ENCODE data around the gene DEPDC5. TPM values are rescaled to one million over a fixed set of nuclear protein-coding genes. Genes with fewer than 3 reads are reported as not detected.

Gene DEPDC5
- total RNA-seq, 1 donor from 2014 or later = 28.7 TPM

DNA sequence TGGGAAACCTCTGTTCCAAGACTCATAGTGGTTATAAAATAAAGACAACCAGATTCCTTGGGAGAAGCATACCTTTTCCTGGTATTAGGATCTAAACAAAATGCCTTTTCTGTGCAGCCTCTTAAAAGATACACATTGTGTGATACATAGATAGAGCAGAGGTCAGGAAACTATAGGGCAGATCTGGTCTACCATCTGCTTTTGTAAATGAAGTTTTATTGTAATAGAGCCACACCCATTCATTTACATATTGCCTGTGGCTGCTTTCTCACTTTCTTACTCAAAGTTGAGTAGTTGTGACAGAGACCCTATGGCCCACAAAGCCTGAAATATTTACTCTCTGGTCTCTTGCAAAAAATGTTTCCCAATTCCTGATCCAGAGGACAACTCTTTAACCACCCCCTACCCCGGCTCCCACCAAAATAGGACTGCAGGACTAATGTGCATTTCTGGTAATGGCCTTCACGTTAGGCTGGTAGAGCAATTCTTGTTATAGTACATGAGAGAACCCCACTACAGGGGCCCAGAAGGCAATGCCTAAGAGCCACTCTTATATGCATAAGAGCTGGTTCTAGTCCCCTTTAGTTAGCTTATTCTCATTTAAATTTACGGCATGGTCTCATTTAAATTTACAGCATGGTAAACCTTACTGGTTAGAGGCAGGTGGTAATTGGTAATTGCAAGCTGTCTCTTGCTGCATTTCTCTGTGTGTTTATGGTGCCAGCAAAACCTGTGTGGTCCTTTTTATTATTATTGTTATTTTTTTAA, 113.8 kb downstream of the DEPDC5 start:
- TF ChIP-seq, protein P1, sequence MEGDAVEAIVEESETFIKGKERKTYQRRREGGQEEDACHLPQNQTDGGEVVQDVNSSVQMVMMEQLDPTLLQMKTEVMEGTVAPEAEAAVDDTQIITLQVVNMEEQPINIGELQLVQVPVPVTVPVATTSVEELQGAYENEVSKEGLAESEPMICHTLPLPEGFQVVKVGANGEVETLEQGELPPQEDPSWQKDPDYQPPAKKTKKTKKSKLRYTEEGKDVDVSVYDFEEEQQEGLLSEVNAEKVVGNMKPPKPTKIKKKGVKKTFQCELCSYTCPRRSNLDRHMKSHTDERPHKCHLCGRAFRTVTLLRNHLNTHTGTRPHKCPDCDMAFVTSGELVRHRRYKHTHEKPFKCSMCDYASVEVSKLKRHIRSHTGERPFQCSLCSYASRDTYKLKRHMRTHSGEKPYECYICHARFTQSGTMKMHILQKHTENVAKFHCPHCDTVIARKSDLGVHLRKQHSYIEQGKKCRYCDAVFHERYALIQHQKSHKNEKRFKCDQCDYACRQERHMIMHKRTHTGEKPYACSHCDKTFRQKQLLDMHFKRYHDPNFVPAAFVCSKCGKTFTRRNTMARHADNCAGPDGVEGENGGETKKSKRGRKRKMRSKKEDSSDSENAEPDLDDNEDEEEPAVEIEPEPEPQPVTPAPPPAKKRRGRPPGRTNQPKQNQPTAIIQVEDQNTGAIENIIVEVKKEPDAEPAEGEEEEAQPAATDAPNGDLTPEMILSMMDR (IDR thresholded peaks at IDR 0.05) = no peak
- no peak for TF ChIP-seq POLR2AphosphoS5 (IDR thresholded peaks at IDR 0.05; ENCODE audit: insufficient read depth in 1 of 2, low read depth in 1 of 2)
- TF ChIP-seq POLR2A (IDR thresholded peaks at IDR 0.05) = no peak
- Histone ChIP-seq H3K27ac (no peak overlapping the region), H3K27me3 (no peaks in the 10 kb centered on the region), H3K36me3 (peaks cover 0 to 11% of the 10 kb centered on the region in 2 donors), H3K9me3 (no peaks in the 10 kb centered on the region), H3K4me1 (peaks cover 9% of the 10 kb centered on the region), H3K4me3 (no peak overlapping the region)
- DNase-seq (ENCODE audit: extremely low spot score in 2 of 2) = no peak
- intact Hi-C loops (cut with DNase I) = no loop called here

DNA sequence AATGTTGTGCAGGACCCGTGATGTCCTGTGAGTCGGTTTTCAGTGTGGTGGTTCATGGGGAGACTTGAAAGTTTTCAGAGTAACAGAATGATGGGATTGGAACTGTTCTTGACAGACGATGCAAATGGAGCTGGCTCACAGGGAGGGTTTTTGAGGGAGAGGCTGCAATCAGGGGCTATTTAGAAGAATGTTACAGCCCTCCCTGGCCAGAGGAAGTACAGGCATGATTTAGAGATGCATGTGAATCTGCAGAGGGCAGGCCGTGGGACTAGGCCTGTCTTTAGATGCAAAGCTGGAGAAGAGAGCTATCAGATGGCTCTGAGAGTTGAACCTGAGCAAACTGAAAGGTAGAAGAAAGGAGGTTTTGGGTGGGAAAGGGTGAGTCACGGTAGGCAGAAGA, 115.9 kb downstream of the DEPDC5 start:
- DNase-seq (ENCODE audit: extremely low spot score in 2 of 2) = no peak
- no peaks in the 10 kb centered on the region for H3K9me3 ChIP-seq
- intact Hi-C loops (cut with DNase I) = no loop called here
- H3K27ac ChIP-seq = no peak overlapping the region
- no peaks in the 10 kb centered on the region for H3K27me3 ChIP-seq
- peaks cover 0 to 21% of the 10 kb centered on the region in 2 donors for H3K36me3 ChIP-seq
- peaks cover 9% of the 10 kb centered on the region for H3K4me1 ChIP-seq
- no peak for TF ChIP-seq POLR2A (IDR thresholded peaks at IDR 0.05)
- no peak for TF ChIP-seq POLR2AphosphoS5 (IDR thresholded peaks at IDR 0.05; ENCODE audit: insufficient read depth in 1 of 2, low read depth in 1 of 2)
- TF ChIP-seq, protein P1 (IDR thresholded peaks at IDR 0.05) = no peak
- H3K4me3 ChIP-seq = no peak overlapping the region

DNA sequence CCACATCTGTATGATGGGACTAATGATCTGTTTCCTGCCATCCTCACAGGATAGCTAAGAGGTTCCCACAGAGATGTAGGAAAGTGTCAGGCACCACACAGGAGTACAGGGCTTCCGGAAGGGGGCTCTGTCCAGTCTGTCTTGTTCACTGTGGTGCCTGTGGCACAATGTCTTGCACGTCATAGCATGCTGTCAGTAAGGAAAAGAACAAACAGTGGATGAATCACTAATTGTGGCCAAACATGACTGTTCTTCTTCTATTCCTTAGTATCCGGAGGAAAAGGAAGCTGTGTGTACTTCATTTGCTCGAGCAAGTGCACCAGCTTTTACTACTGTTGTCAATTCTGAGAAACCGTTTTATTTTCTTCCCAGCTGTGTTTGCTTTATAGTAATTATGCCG, 117.1 kb downstream of the DEPDC5 start:
- Histone ChIP-seq H3K9me3 (no peaks in the 10 kb centered on the region), H3K27me3 (no peaks in the 10 kb centered on the region), H3K36me3 (peaks cover 0 to 28% of the 10 kb centered on the region in 2 donors), H3K4me1 (peaks cover 9% of the 10 kb centered on the region), H3K4me3 (no peak overlapping the region), H3K27ac (no peak overlapping the region)
- intact Hi-C loops (cut with DNase I) = no loop called here
- no peak for DNase-seq (ENCODE audit: extremely low spot score in 2 of 2)
- no peak for TF ChIP-seq POLR2A (IDR thresholded peaks at IDR 0.05)
- TF ChIP-seq, protein P1 (IDR thresholded peaks at IDR 0.05) = no peak
- no peak for TF ChIP-seq POLR2AphosphoS5 (IDR thresholded peaks at IDR 0.05; ENCODE audit: insufficient read depth in 1 of 2, low read depth in 1 of 2)

DNA sequence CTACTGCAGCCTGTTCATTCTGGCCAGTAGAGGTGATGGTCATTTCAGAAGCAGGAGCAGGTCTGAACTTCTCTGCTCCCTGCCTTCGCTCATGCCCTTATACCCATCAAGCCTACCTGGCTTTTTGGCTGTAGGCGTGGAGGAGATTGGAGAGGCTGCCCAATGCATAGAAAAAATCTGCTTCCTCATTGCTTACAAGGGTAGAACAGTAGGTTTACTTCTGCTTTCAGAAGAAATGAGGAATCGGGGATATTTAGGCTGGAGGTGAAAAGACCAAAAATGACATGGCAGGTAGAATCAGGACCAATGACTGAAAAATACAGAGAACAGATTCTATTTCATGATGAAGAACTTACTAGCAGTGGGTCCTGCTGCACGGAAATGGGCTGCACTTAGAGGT, 117.7 kb downstream of the DEPDC5 start:
- Histone ChIP-seq H3K36me3 (peaks cover 0 to 34% of the 10 kb centered on the region in 2 donors), H3K4me1 (peaks cover 9% of the 10 kb centered on the region), H3K4me3 (no peak overlapping the region), H3K9me3 (no peaks in the 10 kb centered on the region), H3K27ac (no peak overlapping the region), H3K27me3 (no peaks in the 10 kb centered on the region)
- no peak for DNase-seq (ENCODE audit: extremely low spot score in 2 of 2)
- TF ChIP-seq, protein P1 (IDR thresholded peaks at IDR 0.05) = no peak
- TF ChIP-seq POLR2AphosphoS5 (IDR thresholded peaks at IDR 0.05; ENCODE audit: insufficient read depth in 1 of 2, low read depth in 1 of 2) (no peak), POLR2A (IDR thresholded peaks at IDR 0.05) (no peak)
- intact Hi-C loops (cut with DNase I) = no loop called here

DNA sequence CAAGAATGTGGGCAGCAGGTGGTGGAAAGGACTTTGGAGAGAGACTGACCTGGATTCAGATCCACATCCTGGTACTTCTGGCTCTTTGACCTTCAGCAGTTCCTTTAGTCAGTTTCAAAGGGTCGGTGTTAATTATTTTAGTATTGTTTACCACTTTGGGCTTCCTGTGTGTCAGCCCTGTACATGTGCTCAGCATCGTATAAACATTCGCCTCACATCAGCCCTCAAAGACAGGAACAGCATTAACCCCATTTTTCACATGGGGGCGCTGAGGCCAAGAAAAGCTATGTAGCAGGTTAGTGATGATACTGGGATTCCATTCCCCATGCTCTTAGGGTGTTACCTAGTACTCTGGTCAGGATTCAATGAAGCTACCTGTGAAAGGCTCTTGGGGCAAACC, 118.4 kb downstream of the DEPDC5 start:
- intact Hi-C loops (cut with DNase I) = no loop called here
- H3K27me3 ChIP-seq = no peaks in the 10 kb centered on the region

More for the DNA sequence above, 118.4 kb downstream of the DEPDC5 start:
- H3K27ac ChIP-seq = no peak overlapping the region
- H3K9me3 ChIP-seq = no peaks in the 10 kb centered on the region
- peaks cover 9% of the 10 kb centered on the region for H3K4me1 ChIP-seq
- peaks cover 0 to 40% of the 10 kb centered on the region in 2 donors for H3K36me3 ChIP-seq
- no peak overlapping the region for H3K4me3 ChIP-seq
- TF ChIP-seq POLR2AphosphoS5 (IDR thresholded peaks at IDR 0.05; ENCODE audit: insufficient read depth in 1 of 2, low read depth in 1 of 2) = no peak
- no peak for TF ChIP-seq POLR2A (IDR thresholded peaks at IDR 0.05)
- TF ChIP-seq, protein P1 (IDR thresholded peaks at IDR 0.05) = no peak
- DNase-seq (ENCODE audit: extremely low spot score in 2 of 2) = no peak

Data from vagina (tissue), 2 donors.